Stimulated activated CD4-positive, alpha-beta T cell treated with anti-CD3 and anti-CD28 coated beads, Interleukin-1b, Interleukin-23, amount 100 ng/mL, for 48 hours (primary cell): ENCODE results near the gene APBA1.

Source experiments
- DNase-seq: peaks from one replicate; pipeline ENCODE4 v3.0.0-alpha.2; 2020

Gene APBA1

DNA sequence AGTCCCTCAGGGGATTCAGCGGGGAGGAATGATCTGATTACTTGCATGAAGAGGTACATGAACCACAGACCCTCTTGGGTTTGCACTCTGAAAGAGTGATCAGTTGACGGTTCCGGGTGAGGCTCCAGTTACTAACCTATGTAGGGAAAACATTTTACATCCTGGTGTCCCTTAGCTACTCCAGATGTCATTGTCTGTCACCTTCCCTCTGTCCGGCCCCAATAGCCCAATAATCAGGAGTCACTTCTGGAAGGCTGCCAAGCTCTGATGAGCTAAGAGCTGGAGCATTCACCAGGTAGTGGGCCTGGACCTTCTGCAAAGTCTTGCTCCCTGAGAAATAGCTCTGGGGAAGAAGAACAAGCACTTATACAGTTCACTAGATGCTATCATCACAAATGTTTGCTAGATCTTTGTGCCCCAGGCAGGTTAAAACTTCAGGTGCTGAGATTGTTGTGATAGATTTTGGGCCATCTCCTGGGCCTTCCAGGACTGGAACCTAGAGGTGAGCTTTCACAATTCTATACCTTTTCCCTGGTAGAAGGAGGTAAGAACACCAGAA is 282.7 kb downstream of the APBA1 start:
- DNase-seq, result no peak

DNA sequence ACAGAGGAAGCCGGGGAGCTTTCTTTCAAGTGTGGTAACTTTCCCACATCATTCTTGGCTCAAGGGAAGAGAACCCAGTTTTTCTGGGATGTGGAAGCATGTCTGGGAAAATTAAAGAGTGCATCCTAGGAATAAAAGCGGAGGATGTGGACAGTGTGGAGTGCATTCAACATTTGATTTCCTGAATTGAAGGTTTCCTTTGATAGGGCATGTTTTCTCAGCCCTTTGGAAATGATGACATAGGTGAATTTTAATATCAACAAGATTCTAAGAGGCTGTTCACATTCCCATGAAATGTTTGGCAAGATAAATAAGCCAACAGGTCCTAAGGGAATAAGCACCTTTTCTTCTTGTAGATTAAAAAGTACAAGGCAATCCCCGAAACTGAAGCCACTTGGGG is 283.6 kb downstream of the APBA1 start:
- no peak for DNase-seq

DNA sequence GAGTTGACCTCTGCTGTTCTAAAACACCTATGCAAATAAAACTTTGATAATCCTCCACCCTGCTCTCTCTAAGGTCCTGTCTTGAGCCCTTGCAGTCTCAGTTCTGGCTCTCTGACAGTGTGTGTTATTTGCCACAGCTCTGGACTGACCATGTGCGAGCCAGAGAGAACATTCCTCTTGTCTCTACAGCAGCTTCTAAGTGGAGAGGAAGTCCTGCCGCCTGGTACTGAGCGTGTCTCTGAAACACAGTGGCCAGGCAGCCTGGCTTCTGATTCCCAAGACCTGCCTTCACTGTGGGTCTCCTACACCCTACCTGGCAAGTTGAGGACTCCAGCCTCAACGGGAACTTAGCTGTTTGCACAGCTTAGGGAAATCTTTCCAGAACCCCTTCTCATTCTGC is 285.5 kb downstream of the APBA1 start:
- no peak for DNase-seq

DNA sequence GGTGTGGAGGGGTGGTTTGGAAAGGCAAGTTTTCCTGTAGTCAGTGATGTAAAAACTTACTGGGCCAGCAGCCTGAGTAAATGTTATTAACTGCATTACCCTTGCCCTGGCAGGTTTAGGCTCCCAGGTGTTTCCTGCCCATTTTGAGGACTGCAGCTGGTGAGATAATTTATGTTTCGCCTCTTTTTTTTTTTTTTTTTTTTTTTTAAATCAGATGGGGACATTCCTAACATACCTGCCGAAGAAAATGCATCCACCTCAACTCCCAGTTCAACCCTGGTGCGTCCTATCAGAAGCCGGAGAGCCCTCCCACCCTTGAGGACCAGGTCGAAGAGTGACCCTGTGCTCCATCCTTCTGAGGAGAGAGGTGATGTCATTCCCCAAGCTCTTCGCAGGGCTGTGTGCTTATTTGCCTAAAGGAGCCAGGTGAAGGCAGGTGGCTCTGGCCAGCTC is 286.6 kb downstream of the APBA1 start:
- no peak for DNase-seq

DNA sequence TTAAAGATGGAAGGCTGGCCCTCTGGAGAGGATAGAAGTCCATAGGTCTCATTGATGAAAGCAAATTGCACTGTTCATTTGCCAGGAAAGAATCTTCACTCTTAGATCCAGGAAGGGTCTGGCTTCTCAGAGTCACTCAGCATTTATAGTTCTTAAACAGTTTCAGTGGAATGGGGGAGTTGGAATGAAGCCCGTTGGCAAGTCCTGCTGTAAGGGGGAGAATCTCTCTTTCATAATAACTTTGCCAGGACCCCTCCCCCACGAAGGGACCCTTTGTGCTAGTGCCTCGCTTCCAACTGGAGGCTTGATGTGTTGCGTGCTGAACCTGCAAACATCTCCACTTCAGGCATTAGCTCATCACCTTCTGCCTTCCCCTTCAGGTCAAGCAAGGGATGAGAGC is 290.0 kb downstream of the APBA1 start:
- DNase-seq, result no peak

DNA sequence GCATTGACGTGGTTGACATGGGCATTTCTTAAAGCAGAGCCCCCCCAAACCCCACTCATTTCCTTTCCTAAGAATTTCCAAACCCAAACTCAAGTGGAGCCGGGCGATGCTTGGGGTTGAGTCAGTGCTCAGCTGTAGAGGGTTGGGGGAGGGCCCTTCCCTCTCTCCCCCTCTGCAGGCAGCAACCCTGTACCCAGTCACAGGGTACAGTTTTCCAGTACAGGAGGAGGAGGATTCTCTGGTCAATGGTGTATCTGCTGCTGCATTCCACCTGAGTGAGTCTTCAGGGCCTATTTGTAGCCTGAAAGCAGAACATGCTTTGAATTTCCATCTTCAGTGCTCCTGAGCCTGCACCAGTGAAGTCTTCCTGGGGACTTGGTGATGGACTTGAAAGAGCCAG is 291.4 kb downstream of the APBA1 start:
- no peak for DNase-seq

DNA sequence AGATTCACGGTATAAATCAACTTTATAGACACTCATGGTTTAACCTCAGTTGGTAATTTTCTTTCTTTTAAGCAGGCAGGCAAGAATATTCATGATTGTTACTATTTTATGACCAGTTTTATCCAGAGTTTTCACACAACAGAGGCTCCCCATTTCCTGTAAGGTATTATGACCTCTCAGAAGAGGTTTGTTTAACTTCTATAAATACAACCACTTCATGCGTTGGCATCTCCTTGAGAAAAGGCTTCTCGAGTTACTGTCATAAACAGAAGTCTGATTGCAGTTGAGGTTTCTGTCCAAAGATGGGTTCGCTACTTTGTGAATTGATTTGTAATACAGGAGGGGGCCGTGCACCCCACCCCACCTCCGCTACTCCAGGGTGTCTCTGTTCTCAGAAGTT is 291.9 kb downstream of the APBA1 start:
- DNase-seq, result no peak

DNA sequence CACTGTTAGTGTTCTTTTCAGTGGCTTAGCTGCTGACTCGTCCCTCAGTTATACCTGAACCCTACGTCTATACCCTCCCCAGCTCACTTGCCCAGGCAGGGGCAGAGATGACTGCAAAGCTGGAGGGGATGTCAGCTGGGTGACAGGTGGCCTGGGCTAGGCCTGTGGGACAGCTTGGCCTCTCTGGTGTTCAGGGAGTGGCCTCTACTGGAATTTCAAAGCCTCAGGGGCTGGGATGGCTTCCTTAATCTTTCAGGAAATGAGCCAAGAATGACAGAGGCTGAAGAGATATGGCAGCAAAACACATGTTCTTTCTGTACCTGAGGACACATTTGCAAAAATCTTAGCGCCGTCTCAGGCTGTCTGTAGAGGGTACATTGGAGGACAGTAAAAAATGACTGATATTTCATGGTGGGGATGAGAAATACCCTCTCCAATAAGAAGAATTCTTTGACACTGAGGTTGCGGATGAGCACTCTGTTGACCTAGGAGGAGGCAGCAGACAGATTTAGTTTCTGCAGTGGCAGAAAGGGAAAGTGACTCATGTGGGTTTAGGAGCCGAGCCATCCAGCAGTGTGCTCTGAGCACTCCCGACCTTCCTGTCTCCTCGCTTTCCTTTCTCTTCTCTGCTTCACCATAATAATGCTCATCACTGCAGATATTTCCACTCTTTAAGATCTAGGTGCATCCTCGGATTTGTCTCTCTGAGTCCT is 292.7 kb downstream of the APBA1 start:
- DNase-seq, result no peak

DNA sequence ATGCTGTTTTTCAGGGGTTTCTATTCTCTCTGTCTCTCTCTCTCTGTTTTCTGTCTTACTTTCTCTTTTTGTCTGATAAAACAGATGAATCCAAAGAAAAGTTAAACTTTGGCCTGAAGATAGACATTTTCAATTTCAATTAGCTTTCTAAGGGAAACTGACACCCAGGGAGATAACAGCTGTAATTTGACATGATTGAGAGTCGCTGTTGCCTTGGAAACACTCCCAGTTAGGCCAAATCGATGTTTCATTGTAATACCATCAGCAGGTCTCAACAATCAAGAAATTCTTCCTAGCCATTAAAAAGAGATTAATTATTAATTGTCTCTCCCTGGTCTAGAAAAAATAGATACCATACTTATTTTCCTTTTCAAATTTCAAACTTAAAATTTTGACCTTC is 294.2 kb downstream of the APBA1 start:
- no peak for DNase-seq
